22Rv1 (cell line): ENCODE measurements around the gene NAA50.

Experiments used
- ZFX ChIP-seq: fragments of 450-650 bp; IDR thresholded peaks from 2 replicates; pipeline ENCODE4 v1.6.1; 2017; ENCODE audit warnings: antibody characterized with exemption, borderline replicate concordance
- TF ChIP-seq, protein P1 (sequence below): fragments of 450-650 bp; IDR thresholded peaks from 2 replicates; pipeline ENCODE4 v1.5.1; 2017; ENCODE audit warnings: mild to moderate bottlenecking

- TF ChIP-seq, protein P1, sequence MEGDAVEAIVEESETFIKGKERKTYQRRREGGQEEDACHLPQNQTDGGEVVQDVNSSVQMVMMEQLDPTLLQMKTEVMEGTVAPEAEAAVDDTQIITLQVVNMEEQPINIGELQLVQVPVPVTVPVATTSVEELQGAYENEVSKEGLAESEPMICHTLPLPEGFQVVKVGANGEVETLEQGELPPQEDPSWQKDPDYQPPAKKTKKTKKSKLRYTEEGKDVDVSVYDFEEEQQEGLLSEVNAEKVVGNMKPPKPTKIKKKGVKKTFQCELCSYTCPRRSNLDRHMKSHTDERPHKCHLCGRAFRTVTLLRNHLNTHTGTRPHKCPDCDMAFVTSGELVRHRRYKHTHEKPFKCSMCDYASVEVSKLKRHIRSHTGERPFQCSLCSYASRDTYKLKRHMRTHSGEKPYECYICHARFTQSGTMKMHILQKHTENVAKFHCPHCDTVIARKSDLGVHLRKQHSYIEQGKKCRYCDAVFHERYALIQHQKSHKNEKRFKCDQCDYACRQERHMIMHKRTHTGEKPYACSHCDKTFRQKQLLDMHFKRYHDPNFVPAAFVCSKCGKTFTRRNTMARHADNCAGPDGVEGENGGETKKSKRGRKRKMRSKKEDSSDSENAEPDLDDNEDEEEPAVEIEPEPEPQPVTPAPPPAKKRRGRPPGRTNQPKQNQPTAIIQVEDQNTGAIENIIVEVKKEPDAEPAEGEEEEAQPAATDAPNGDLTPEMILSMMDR, result no peak
- TF ChIP-seq ZFX, result no peak
Observed at GRCh38 chr3:113771993-113772392, 25.9 kb upstream of the NAA50 start.
